IMR-90 (cell line): ENCODE data around the gene PCDH12. TPM values are rescaled to one million over a fixed set of nuclear protein-coding genes. Genes with fewer than 3 reads are reported as not detected.

ENCODE experiments used
- ATAC-seq: fragments of 200-7000 bp; cut with Tn5 transposase; 2 replicates; pipeline ENCODE4 v1.9.1; 2020; ENCODE audit warnings: low read depth, mild to moderate bottlenecking, moderate library complexity
- BruUV-seq: library from RNA; stranded (reverse); fragments of 400-500 nt; replicated peaks from 2 replicates; lab custom pipeline; 2021; lab: Mats Ljungman, UMichigan
- CTCF ChIA-PET: fragments of 300-600 bp; formaldehyde crosslinking; extraction: SDS; loops from one replicate; lab custom pipeline; 2021; ENCODE audit warnings: antibody characterized with exemption; lab: Yijun Ruan, JAX
- POLR2A ChIA-PET: fragments of 300-600 bp; sonication (Branson Sonifier 250); formaldehyde crosslinking; loops from one replicate; lab custom pipeline; 2022; ENCODE audit warnings: antibody characterized with exemption; ENCODE audit not compliant: unreplicated experiment; lab: Charles Lee
- DNase-seq: peaks from one replicate; pipeline ENCODE4 v3.0.0; 2013
- H2AFZ ChIP-seq: replicated peaks from 2 replicates; pipeline ENCODE3; 2013; ENCODE audit warnings: low read length, mild to moderate bottlenecking; ENCODE audit not compliant: poor library complexity
- H2AK5ac ChIP-seq: 2 replicates; pipeline ENCODE4 v1.6.1; 2013; ENCODE audit warnings: low read depth, low read length, inconsistent platforms
- H2AK9ac ChIP-seq: replicated peaks from 2 replicates; pipeline ENCODE3; 2013; ENCODE audit warnings: mild to moderate bottlenecking, low read depth, low read length, moderate library complexity; ENCODE audit not compliant: poor library complexity
- H2BK120ac ChIP-seq: 2 replicates; pipeline ENCODE4 v1.6.1; 2013; ENCODE audit warnings: low read depth, low read length, inconsistent platforms
- H2BK15ac ChIP-seq: 3 replicates; pipeline ENCODE4 v1.6.1; 2013; ENCODE audit warnings: low read depth, low read length, inconsistent platforms
- H2BK20ac ChIP-seq: 2 replicates; pipeline ENCODE4 v1.6.1; 2013; ENCODE audit warnings: low read depth, mild to moderate bottlenecking, inconsistent platforms, low read length, moderate library complexity
- H2BK5ac ChIP-seq: 2 replicates; pipeline ENCODE4 v1.6.1; 2013; ENCODE audit warnings: mild to moderate bottlenecking, low read depth, low read length, inconsistent platforms; ENCODE audit not compliant: poor library complexity, severe bottlenecking
- H3K14ac ChIP-seq: replicated peaks from 2 replicates; pipeline ENCODE4 v1.6.1; 2013; ENCODE audit warnings: low read depth, low read length, inconsistent platforms
- H3K18ac ChIP-seq: 2 replicates; pipeline ENCODE4 v1.6.1; 2013; ENCODE audit warnings: low read depth, low read length, control low read depth
- H3K23ac ChIP-seq: 2 replicates; pipeline ENCODE4 v1.6.1; 2013; ENCODE audit warnings: low read depth, low read length, inconsistent platforms
- H3K27ac ChIP-seq: 2 replicates; pipeline ENCODE4 v1.5.1; 2013; ENCODE audit warnings: mild to moderate bottlenecking, control low read depth, low read length; ENCODE audit not compliant: insufficient read depth
- H3K27me3 ChIP-seq: 2 replicates; pipeline ENCODE4 v1.6.1; 2013; ENCODE audit warnings: low read length; ENCODE audit not compliant: control insufficient read depth, insufficient read depth
- H3K36me3 ChIP-seq: 2 replicates; pipeline ENCODE4 v1.6.1; 2013; ENCODE audit warnings: low read length, mixed read lengths; ENCODE audit not compliant: control insufficient read depth, insufficient read depth
- H3K4ac ChIP-seq: 2 replicates; pipeline ENCODE4 v1.6.1; 2013; ENCODE audit warnings: low read depth, low read length, inconsistent platforms
- H3K4me1 ChIP-seq: 2 replicates; pipeline ENCODE4 v1.6.1; 2013; ENCODE audit warnings: low read length, mixed read lengths; ENCODE audit not compliant: control insufficient read depth, insufficient read depth
- H3K4me2 ChIP-seq: 2 replicates; pipeline ENCODE4 v1.6.1; 2013; ENCODE audit warnings: low read depth, mild to moderate bottlenecking, control low read depth, low read length, moderate library complexity
- H3K4me3 ChIP-seq: 2 replicates; pipeline ENCODE4 v1.5.1; 2013; ENCODE audit warnings: low read depth, mild to moderate bottlenecking, control low read depth, low read length, moderate library complexity; ENCODE audit not compliant: insufficient read depth
- H3K56ac ChIP-seq: 2 replicates; pipeline ENCODE4 v1.6.1; 2013; ENCODE audit warnings: low read length, inconsistent platforms; ENCODE audit not compliant: insufficient read depth; ENCODE audit errors: extremely low read depth
- H3K79me1 ChIP-seq, 2 experiments: 2 replicates each; pipeline ENCODE4 v1.6.1; 2013; ENCODE audit warnings: low read length in 2 of 2, inconsistent platforms in 1 of 2, low read depth in 1 of 2
- H3K9ac ChIP-seq: 2 replicates; pipeline ENCODE4 v1.6.1; 2013; ENCODE audit warnings: low read depth, low read length, control low read depth
- H3K9me1 ChIP-seq: 2 replicates; pipeline ENCODE4 v1.6.1; 2013; ENCODE audit warnings: low read length, inconsistent platforms; ENCODE audit not compliant: insufficient read depth
- H3K9me3 ChIP-seq: 2 replicates; pipeline ENCODE4 v1.6.1; 2013; ENCODE audit warnings: low read length; ENCODE audit not compliant: control insufficient read depth, insufficient read depth
- H4K20me1 ChIP-seq: 2 replicates; pipeline ENCODE4 v1.6.1; 2013; ENCODE audit warnings: low read length, inconsistent platforms; ENCODE audit not compliant: insufficient read depth
- H4K5ac ChIP-seq: 2 replicates; pipeline ENCODE4 v1.6.1; 2013; ENCODE audit warnings: mild to moderate bottlenecking, low read depth, low read length, control low read depth
- H4K8ac ChIP-seq, 2 experiments: 2 replicates each; pipeline ENCODE4 v1.6.1; 2013; ENCODE audit warnings: low read depth in 2 of 2, low read length in 2 of 2, control low read depth in 1 of 2, inconsistent platforms in 1 of 2
- H4K91ac ChIP-seq: 2 replicates; pipeline ENCODE4 v1.6.1; 2013; ENCODE audit warnings: low read depth, low read length, inconsistent platforms; ENCODE audit not compliant: insufficient read depth
- RFX5 ChIP-seq: IDR thresholded peaks from 2 replicates; pipeline ENCODE4 v1.8.0; 2012; ENCODE audit warnings: low read depth, mild to moderate bottlenecking, low read length, moderate library complexity
- USF2 ChIP-seq: fragments of 150-350 bp; IDR thresholded peaks from 2 replicates; pipeline ENCODE4 v1.6.1; 2017; ENCODE audit warnings: mild to moderate bottlenecking, antibody characterized with exemption, low read length, low read depth
- WGBS, 2 experiments: methylation state at CpG; one replicate each; pipeline versions ENCODE4 v1.1.5 to v1.1.7; 2013; ENCODE audit warnings: missing lambda C conversion rate in 2 of 2; ENCODE audit not compliant: insufficient read length in 1 of 2; ENCODE audit errors: extremely low coverage in 2 of 2; 5-methylcytosine and 5-hydroxymethylcytosine counted together
- dilution Hi-C: fragments of 300-500 bp; cut with HindIII; formaldehyde crosslinking; loops from one replicate; pipeline ENCODE4 v1.14.3; 2018; ENCODE audit warnings: low sequenced_read_pairs; ENCODE audit not compliant: unreplicated experiment
- in situ Hi-C: fragments of 300-500 bp; cut with MboI; formaldehyde crosslinking; loops from 3 replicates; pipeline ENCODE4 v1.14.3; 2019; ENCODE audit warnings: low sequenced_read_pairs, inconsistent platforms, mixed read lengths
- intact Hi-C: fragments of 100-400 bp; cut with micrococcal nuclease; formaldehyde crosslinking; loops from 2 replicates; pipeline ENCODE4 v1.10.0; 2022
- polyA plus RNA-seq, 3 experiments: library from polyadenylated mRNA; depleted of rRNA; stranded (reverse); fragments of >200 nt; gene quantifications; 2 replicates each; pipeline ENCODE4 v1.2.3, GENCODE V29; 2012; ENCODE audit warnings: low replicate concordance in 1 of 3
- total RNA-seq: library from RNA; depleted of rRNA; stranded (reverse); fragments of >200 nt; gene quantifications from 2 replicates; pipeline ENCODE4 v1.2.3, GENCODE V29; 2012

The PCDH12 gene
- total and polyA plus RNA-seq, 2 of the 4 experiments (the other 2 are of a cell fraction) = 0.02 to 0.18 TPM

- Histone ChIP-seq H2BK5ac (no peak overlapping the region), H3K4ac (no peak overlapping the region), H3K9ac (no peak overlapping the region), H3K27me3 (no peaks in the 10 kb centered on the region), H3K36me3 (peaks cover 56% of the 10 kb centered on the region), H2AK5ac (no peak overlapping the region), H3K56ac (no peak overlapping the region), H3K9me1 (peaks cover 3% of the 10 kb centered on the region; the same call in 1 of the 2 replicates), H4K20me1 (no peaks in the 10 kb centered on the region), H4K91ac (no peak overlapping the region), H3K4me2 (no peak overlapping the region), H4K5ac (no peak overlapping the region), H2BK15ac (no peak overlapping the region), H3K79me1 (peaks cover 15 to 16% of the 10 kb centered on the region in 2 experiments; a peak in 3 of 4 replicates), H2AFZ (no peak overlapping the region), H3K23ac (no peak overlapping the region), H3K4me3 (no peak overlapping the region), H3K9me3 (no peaks in the 10 kb centered on the region), H4K8ac (no peak overlapping the region), H3K27ac (no peak overlapping the region), H3K14ac (no peak overlapping the region), H2BK120ac (no peak overlapping the region), H3K18ac (no peak overlapping the region), H2BK20ac (no peak overlapping the region), H2AK9ac (no peak overlapping the region), H3K4me1 (no peaks in the 10 kb centered on the region)
- CTCF ChIA-PET = no interaction called here
- DNase-seq (no peak), ATAC-seq (no peak)
- intact Hi-C loops (no loop called here), in situ Hi-C loops (no loop called here), dilution Hi-C loops (no loop called here)
- no peak for TF ChIP-seq RFX5
- no peak for TF ChIP-seq USF2
- whole genome bisulfite sequencing, 2 experiments = 100% methylated on average over 4 of the region's 19 CpGs; no CpG with 5 or more reads in 1 of the 2 experiments
- POLR2A ChIA-PET = no interaction called here
- no TSS peak for BruUV-seq
These were observed 28.5 kb downstream of the PCDH12 start for GRCh38 chr5:141929398-141930058.
